HepG2 (cell line): ENCODE data around the gene ESYT1. TPM values are rescaled to one million over a fixed set of nuclear protein-coding genes. Genes with fewer than 3 reads are reported as not detected.

Source experiments
- ATAC-seq: fragments of 200-7000 bp; cut with Tn5 transposase; 3 replicates; pipeline ENCODE4 v1.9.1; 2020; ENCODE audit warnings: mild to moderate bottlenecking, moderate library complexity
- BruUV-seq: library from RNA; stranded (reverse); fragments of 400-500 nt; replicated peaks from 2 replicates; lab custom pipeline; 2021; lab: Mats Ljungman, UMichigan
- CTCF ChIA-PET: fragments of 300-600 bp; formaldehyde crosslinking; extraction: SDS; loops from one replicate; lab custom pipeline; 2021; ENCODE audit warnings: low total read pairs, inconsistent platforms, low intra/inter-chr PET ratio; lab: Yijun Ruan, JAX
- POLR2A ChIA-PET: fragments of 350-600 bp; sonication (Branson Sonifier 250); formaldehyde crosslinking; loops from one replicate; lab custom pipeline; 2020; ENCODE audit warnings: antibody characterized with exemption, inconsistent platforms; lab: Yijun Ruan, JAX
- DNase-seq: peaks from one replicate; pipeline ENCODE4 v3.0.0-alpha.2; 2015; ENCODE audit warnings: low spot score
- FAIRE-seq: peaks from 3 replicates; lab custom pipeline; 2011; peaks lifted over from hg19 to GRCh38; lab: Jason Lieb, UNC
- H2AFZ ChIP-seq: one replicate; pipeline ENCODE4 v1.6.1; 2011; ENCODE audit warnings: low read length, inconsistent platforms
- H3K27ac ChIP-seq: fragments of 300-600 bp; 3 replicates; pipeline ENCODE4 v1.8.0; 2011; ENCODE audit warnings: mixed run types, mild to moderate bottlenecking, mixed read lengths, low read length, inconsistent platforms; ENCODE audit not compliant: insufficient read depth; ENCODE audit errors: extremely low read length
- H3K27me3 ChIP-seq, 2 experiments: fragments of 200-600 bp in 1 of 2; 2 replicates in 1 of 2; 3 replicates in 1 of 2; pipeline versions ENCODE4 v1.6.0 to v1.8.0; 2011; ENCODE audit warnings: low read length in 2 of 2, mild to moderate bottlenecking in 2 of 2, moderate library complexity in 2 of 2, inconsistent platforms in 1 of 2; ENCODE audit not compliant: insufficient read depth in 2 of 2, control insufficient read depth in 1 of 2
- H3K36me3 ChIP-seq, 2 experiments: fragments of 200-600 bp in 1 of 2; replicated peaks in 1 of 2; 2 replicates in 1 of 2; 3 replicates in 1 of 2; pipeline versions ENCODE4 v1.5.1 to v1.8.0; 2011; ENCODE audit warnings: low read length in 2 of 2, inconsistent platforms in 1 of 2; ENCODE audit not compliant: insufficient read depth in 2 of 2, control insufficient read depth in 1 of 2
- H3K4me1 ChIP-seq: 2 replicates; pipeline ENCODE4 v1.5.1; 2012; ENCODE audit warnings: low read length, inconsistent platforms; ENCODE audit not compliant: insufficient read depth
- H3K4me2 ChIP-seq: 2 replicates; pipeline ENCODE4 v1.6.0; 2011; ENCODE audit warnings: low read depth, low read length, inconsistent platforms
- H3K4me3 ChIP-seq, 3 experiments: fragments of 200-600 bp in 1 of 3; sonication (generic), shearing (Covaris generic) in 1 of 3; replicated peaks in 1 of 3; 2 replicates each; pipeline ENCODE4 v1.5.1; 2011 to 2016; ENCODE audit warnings: low read length in 3 of 3, inconsistent platforms in 2 of 3, low read depth in 2 of 3, mild to moderate bottlenecking in 2 of 3, control low read depth in 1 of 3, mixed read lengths in 1 of 3; ENCODE audit not compliant: insufficient read depth in 1 of 3
- H3K79me2 ChIP-seq: one replicate; pipeline ENCODE4 v1.6.1; 2011; ENCODE audit warnings: low read length, inconsistent platforms; ENCODE audit not compliant: insufficient read depth
- H3K9ac ChIP-seq: 2 replicates; pipeline ENCODE4 v1.6.0; 2011; ENCODE audit warnings: mild to moderate bottlenecking, low read depth, low read length, inconsistent platforms; ENCODE audit not compliant: insufficient read depth
- H3K9me3 ChIP-seq: 2 replicates; pipeline ENCODE4 v1.5.1; 2012; ENCODE audit warnings: mild to moderate bottlenecking, low read length
- H4K20me1 ChIP-seq: 2 replicates; pipeline ENCODE4 v1.6.0; 2011; ENCODE audit warnings: inconsistent platforms, mild to moderate bottlenecking, low read length, moderate library complexity; ENCODE audit not compliant: insufficient read depth
- ELF4 ChIP-seq: sonication (generic); formaldehyde crosslinking; IDR thresholded peaks from 2 replicates; pipeline ENCODE4 v1.5.0; 2020; ENCODE audit warnings: missing genetic modification reagents, mild to moderate bottlenecking, moderate library complexity, borderline replicate concordance
- GZF1 ChIP-seq: sonication (generic); formaldehyde crosslinking; IDR thresholded peaks from 2 replicates; pipeline ENCODE4 v1.5.1; 2020; ENCODE audit warnings: mild to moderate bottlenecking, missing genetic modification reagents
- HNRNPL ChIP-seq: fragments of 200-400 bp; formaldehyde crosslinking; IDR thresholded peaks from 2 replicates; pipeline ENCODE4 v1.6.1; 2017; ENCODE audit warnings: mild to moderate bottlenecking, low read depth, low read length
- HOXA3 ChIP-seq: sonication (generic); formaldehyde crosslinking; IDR thresholded peaks from 2 replicates; pipeline ENCODE4 v1.5.0; 2020; ENCODE audit warnings: missing genetic modification reagents
- ISX ChIP-seq: sonication (generic); formaldehyde crosslinking; conservative IDR thresholded peaks from 2 replicates; pipeline ENCODE4 v1.5.0; 2020; ENCODE audit warnings: missing genetic modification reagents
- MED8 ChIP-seq: sonication (generic); formaldehyde crosslinking; IDR thresholded peaks from 2 replicates; pipeline ENCODE4 v1.8.1; 2023; ENCODE audit warnings: mild to moderate bottlenecking, missing genetic modification reagents; ENCODE audit not compliant: insufficient replicate concordance
- ZNF546 ChIP-seq: sonication (generic); formaldehyde crosslinking; conservative IDR thresholded peaks from 2 replicates; pipeline ENCODE4 v1.8.1; 2023; ENCODE audit warnings: mild to moderate bottlenecking, missing genetic modification reagents
- ZNF558 ChIP-seq: sonication (generic); formaldehyde crosslinking; IDR thresholded peaks from 2 replicates; pipeline ENCODE4 v1.9.0; 2022; ENCODE audit warnings: mild to moderate bottlenecking, missing genetic modification reagents, borderline replicate concordance
- ZNF75D ChIP-seq: sonication (generic); formaldehyde crosslinking; IDR thresholded peaks from 2 replicates; pipeline ENCODE4 v1.8.1; 2023; ENCODE audit warnings: missing genetic modification reagents, mild to moderate bottlenecking, borderline replicate concordance
- ZNF788 ChIP-seq: sonication (generic); formaldehyde crosslinking; IDR thresholded peaks from 2 replicates; pipeline ENCODE4 v1.5.0; 2020; ENCODE audit warnings: mild to moderate bottlenecking, missing genetic modification reagents, borderline replicate concordance
- WGBS: methylation state at CpG from one replicate; pipeline ENCODE4 v1.1.6; 2017; ENCODE audit warnings: low lambda C conversion rate; 5-methylcytosine and 5-hydroxymethylcytosine counted together
- in situ Hi-C: cut with HindIII; loops from 2 replicates; pipeline ENCODE4 v1.10.0; 2017; ENCODE audit warnings: low pct_unique_long_range_greater_than_20kb; ENCODE audit not compliant: extremely low pct_ligation_motif_present
- intact Hi-C: fragments of 100-400 bp; cut with micrococcal nuclease; formaldehyde crosslinking; loops from one replicate; pipeline ENCODE4 v1.10.0; 2022; ENCODE audit not compliant: unreplicated experiment
- polyA plus RNA-seq, 8 experiments: library from polyadenylated mRNA; depleted of rRNA in 3 of 8; stranded (reverse) in 7 of 8; unstranded in 1 of 8; fragments of >200 nt; fragmentation: Illumina TruSeq in 4 of 8; extraction: Trizol in 4 of 8; gene quantifications; 2 replicates each; pipeline versions ENCODE4 v1.2.1 to v1.2.3, GENCODE V29; 2011 to 2016; ENCODE audit warnings: low read depth in 4 of 8, missing spikeins in 1 of 8, mixed read lengths in 1 of 8; ENCODE audit not compliant: insufficient read depth in 1 of 8
- total RNA-seq, 5 experiments: library from RNA; depleted of rRNA; stranded (reverse); fragments of >200 nt; fragmentation: Illumina TruSeq; extraction: Trizol; gene quantifications; 2 replicates each; pipeline ENCODE4 v1.2.3, GENCODE V29; 2016; ENCODE audit warnings: low read depth in 1 of 5
- TF ChIP-seq, protein P1 (sequence below): fragments of 450-650 bp; IDR thresholded peaks from 2 replicates; pipeline ENCODE4 v1.6.1; 2016
- TF ChIP-seq, protein P2 (sequence below): IDR thresholded peaks from 2 replicates; pipeline ENCODE4 v1.6.1; 2012; ENCODE audit warnings: inconsistent platforms
- TF ChIP-seq, protein P3 (sequence below), 2 experiments: sonication (generic) in 1 of 2; formaldehyde crosslinking in 1 of 2; IDR thresholded peaks; 2 replicates each; pipeline versions ENCODE4 v1.4.0 to v1.6.1; 2018 to 2020; ENCODE audit warnings: missing genetic modification reagents in 2 of 2, borderline replicate concordance in 1 of 2, low read depth in 1 of 2, mild to moderate bottlenecking in 1 of 2, missing biosample characterization in 1 of 2

Gene ESYT1
- total and polyA plus RNA-seq, 2 of the 13 experiments (the other 11 are each of a cell fraction or from before 2014, with no cell fraction given), result 66.9 to 71.0 TPM

DNA sequence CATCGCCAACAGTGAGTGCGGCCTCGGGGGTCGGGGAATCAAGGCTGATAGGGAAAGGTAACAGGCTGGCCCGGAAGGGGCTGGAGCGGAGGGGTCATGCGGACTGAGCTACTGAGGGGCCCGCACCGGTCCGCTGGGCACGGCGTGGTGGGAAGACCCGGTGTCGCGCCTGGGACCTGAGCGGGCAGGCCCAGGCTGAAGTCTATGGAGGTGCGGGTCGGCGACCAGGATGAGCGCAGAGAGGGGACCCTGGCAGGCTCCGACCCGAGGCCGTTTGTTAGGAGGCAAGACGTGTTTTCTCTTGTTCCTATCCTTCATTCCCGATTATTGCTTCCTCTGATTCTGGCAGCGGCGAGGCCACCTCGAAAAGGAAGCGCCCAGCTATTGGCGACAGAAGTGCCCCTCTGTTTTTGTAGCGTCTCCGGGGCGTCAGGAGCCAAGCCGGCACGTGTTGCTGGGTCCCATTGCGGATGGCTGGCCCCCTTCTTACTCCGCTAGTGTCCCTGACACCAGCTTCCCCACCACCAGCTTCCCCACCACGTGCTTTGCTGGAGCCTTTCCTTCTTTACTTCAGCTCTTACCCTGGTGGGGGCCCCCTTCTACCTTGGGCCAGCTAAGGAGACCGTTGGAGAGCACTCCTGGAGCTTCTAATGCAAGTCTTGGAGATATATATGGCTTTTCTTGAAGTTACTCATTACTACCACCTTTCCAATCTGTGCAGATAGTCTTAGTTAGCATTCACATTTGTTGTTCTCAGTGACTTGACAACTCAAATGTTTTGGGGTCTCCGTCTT is 23.1 kb upstream of the ESYT1 start:
- H2AFZ ChIP-seq, result no peak overlapping the region
- FAIRE-seq, result no peak
- CTCF ChIA-PET, result interaction anchor here (1.0 kb wide), 1 partner anchor 26 kb away, joined by 4 read pairs; no protein-coding TSS in a partner anchor
- TF ChIP-seq ZNF558 (0 out of 2 replicates have a peak, but pooled peaks have one; percentile 62), ZNF75D (CRISPR knock-in tag) (0 out of 2 replicates have a peak, but pooled peaks have one; percentile 4), ELF4 (CRISPR knock-in tag) (no peak), ZNF788 (CRISPR knock-in tag) (no peak), MED8 (CRISPR knock-in tag) (peak; percentile 8), HNRNPL (0 out of 2 replicates have a peak, but pooled peaks have one; percentile 10), GZF1 (peak; percentile 7; the same call in 1 of the 2 replicates), HOXA3 (CRISPR knock-in tag) (no peak), ZNF546 (CRISPR knock-in tag) (0 out of 2 replicates have a peak, but pooled peaks have one; percentile 41), ISX (CRISPR knock-in tag) (no peak)
- TF ChIP-seq, protein P1, sequence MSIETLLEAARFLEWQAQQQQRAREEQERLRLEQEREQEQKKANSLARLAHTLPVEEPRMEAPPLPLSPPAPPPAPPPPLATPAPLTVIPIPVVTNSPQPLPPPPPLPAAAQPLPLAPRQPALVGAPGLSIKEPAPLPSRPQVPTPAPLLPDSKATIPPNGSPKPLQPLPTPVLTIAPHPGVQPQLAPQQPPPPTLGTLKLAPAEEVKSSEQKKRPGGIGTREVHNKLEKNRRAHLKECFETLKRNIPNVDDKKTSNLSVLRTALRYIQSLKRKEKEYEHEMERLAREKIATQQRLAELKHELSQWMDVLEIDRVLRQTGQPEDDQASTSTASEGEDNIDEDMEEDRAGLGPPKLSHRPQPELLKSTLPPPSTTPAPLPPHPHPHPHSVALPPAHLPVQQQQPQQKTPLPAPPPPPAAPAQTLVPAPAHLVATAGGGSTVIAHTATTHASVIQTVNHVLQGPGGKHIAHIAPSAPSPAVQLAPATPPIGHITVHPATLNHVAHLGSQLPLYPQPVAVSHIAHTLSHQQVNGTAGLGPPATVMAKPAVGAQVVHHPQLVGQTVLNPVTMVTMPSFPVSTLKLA, result peak; percentile 52
- TF ChIP-seq, protein P2, sequence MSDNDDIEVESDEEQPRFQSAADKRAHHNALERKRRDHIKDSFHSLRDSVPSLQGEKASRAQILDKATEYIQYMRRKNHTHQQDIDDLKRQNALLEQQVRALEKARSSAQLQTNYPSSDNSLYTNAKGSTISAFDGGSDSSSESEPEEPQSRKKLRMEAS, result peak; percentile 83
- TF ChIP-seq, protein P3, sequence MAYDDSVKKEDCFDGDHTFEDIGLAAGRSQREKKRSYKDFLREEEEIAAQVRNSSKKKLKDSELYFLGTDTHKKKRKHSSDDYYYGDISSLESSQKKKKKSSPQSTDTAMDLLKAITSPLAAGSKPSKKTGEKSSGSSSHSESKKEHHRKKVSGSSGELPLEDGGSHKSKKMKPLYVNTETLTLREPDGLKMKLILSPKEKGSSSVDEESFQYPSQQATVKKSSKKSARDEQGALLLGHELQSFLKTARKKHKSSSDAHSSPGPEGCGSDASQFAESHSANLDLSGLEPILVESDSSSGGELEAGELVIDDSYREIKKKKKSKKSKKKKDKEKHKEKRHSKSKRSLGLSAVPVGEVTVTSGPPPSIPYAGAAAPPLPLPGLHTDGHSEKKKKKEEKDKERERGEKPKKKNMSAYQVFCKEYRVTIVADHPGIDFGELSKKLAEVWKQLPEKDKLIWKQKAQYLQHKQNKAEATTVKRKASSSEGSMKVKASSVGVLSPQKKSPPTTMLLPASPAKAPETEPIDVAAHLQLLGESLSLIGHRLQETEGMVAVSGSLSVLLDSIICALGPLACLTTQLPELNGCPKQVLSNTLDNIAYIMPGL (CRISPR knock-in tag; IDR thresholded peaks at IDR 0.05; ENCODE audit: borderline replicate concordance in 1 of 2, low read depth in 1 of 2), result peak; percentile 1 to 5; a peak in 2 of 4 replicates

More for the DNA sequence above, 23.1 kb upstream of the ESYT1 start:
- WGBS, result 1% methylated on average over 26 of the region's 40 CpGs
- peaks cover 35% of the 10 kb centered on the region for H3K4me1 ChIP-seq
- peak overlapping the region; percentile 48 to 85 (median 74) for H3K4me3 ChIP-seq
- ATAC-seq (peak; percentile 42), DNase-seq (no peak)
- H3K4me2 ChIP-seq, result peak overlapping the region; percentile 88
- no TSS peak for BruUV-seq
- no peaks in the 10 kb centered on the region for H3K27me3 ChIP-seq
- H3K36me3 ChIP-seq, result peaks cover 22 to 53% of the 10 kb centered on the region in 2 experiments
- peak overlapping the region; percentile 88 for H3K9ac ChIP-seq
- in situ Hi-C loops, result loop anchor here (5.0 kb wide), 1 partner anchor 58 kb away; no protein-coding TSS in a partner anchor
- H4K20me1 ChIP-seq, result peaks cover 4% of the 10 kb centered on the region
- POLR2A ChIA-PET, result interaction anchor here (1.0 to 6.5 kb wide), 20 partner anchors 8 to 376 kb away, joined by 3 to 279 read pairs (median 6); partner anchors contain the start of genes CD63, ERBB3, ESYT1 and MYL6
- H3K79me2 ChIP-seq, result peaks cover 34% of the 10 kb centered on the region
- H3K9me3 ChIP-seq, result no peaks in the 10 kb centered on the region
- intact Hi-C loops, result loop anchor here (1.0 to 2.0 kb wide), 2 partner anchors 26 to 58 kb away; no protein-coding TSS in a partner anchor
- H3K27ac ChIP-seq, result peak overlapping the region; percentile 76
